ENCODE data around the gene TMEM38B. TPM values are rescaled to one million over a fixed set of nuclear protein-coding genes. Genes with fewer than 3 reads are reported as not detected.

TMEM38B gene
- polyA plus RNA-seq, 1 donor from 2014 or later, result 30.9 TPM

DNA sequence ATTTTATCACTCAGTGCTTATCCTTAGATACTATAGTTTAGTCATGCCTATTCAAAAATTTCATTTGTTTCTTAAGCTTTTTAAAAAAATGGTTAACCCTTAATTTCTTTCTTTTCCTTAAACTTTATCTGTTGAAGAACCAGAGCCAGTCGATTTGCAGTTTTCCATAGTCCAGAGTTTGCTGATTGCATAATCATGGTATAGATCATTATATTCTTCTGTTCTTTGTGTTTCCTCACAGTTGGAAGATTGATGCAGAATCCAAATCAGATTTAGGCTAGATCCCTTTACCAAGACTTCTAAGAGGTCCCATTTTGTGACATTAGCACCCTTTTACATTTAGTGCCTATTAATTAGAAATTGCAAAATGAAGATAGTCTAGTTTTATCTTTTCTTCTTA is 18.0 kb downstream of the TMEM38B start:
- no peak overlapping the region for H3K4me3 ChIP-seq (ENCODE audit: low read length)
- no peak overlapping the region for H3K4me2 ChIP-seq (ENCODE audit: low read length)
- H3K36me3 ChIP-seq (ENCODE audit: insufficient read depth, low read length), result no peaks in the 10 kb centered on the region
- H3K79me2 ChIP-seq (replicated peaks; ENCODE audit: insufficient read depth, low read length), result no peaks in the 10 kb centered on the region
- TF ChIP-seq, protein P1, sequence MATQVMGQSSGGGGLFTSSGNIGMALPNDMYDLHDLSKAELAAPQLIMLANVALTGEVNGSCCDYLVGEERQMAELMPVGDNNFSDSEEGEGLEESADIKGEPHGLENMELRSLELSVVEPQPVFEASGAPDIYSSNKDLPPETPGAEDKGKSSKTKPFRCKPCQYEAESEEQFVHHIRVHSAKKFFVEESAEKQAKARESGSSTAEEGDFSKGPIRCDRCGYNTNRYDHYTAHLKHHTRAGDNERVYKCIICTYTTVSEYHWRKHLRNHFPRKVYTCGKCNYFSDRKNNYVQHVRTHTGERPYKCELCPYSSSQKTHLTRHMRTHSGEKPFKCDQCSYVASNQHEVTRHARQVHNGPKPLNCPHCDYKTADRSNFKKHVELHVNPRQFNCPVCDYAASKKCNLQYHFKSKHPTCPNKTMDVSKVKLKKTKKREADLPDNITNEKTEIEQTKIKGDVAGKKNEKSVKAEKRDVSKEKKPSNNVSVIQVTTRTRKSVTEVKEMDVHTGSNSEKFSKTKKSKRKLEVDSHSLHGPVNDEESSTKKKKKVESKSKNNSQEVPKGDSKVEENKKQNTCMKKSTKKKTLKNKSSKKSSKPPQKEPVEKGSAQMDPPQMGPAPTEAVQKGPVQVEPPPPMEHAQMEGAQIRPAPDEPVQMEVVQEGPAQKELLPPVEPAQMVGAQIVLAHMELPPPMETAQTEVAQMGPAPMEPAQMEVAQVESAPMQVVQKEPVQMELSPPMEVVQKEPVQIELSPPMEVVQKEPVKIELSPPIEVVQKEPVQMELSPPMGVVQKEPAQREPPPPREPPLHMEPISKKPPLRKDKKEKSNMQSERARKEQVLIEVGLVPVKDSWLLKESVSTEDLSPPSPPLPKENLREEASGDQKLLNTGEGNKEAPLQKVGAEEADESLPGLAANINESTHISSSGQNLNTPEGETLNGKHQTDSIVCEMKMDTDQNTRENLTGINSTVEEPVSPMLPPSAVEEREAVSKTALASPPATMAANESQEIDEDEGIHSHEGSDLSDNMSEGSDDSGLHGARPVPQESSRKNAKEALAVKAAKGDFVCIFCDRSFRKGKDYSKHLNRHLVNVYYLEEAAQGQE (IDR thresholded peaks at IDR 0.05; ENCODE audit: borderline replicate concordance), result no peak
- TF ChIP-seq SMC3 (conservative IDR thresholded peaks at IDR 0.05; ENCODE audit: poor library complexity), result no peak
- TF ChIP-seq TAF1 (IDR thresholded peaks at IDR 0.05; ENCODE audit: low read depth), result no peak
- no peak for TF ChIP-seq MXI1 (conservative IDR thresholded peaks at IDR 0.05; ENCODE audit: poor library complexity, severe bottlenecking)
- TF ChIP-seq POLR2AphosphoS5 (IDR thresholded peaks at IDR 0.05), result no peak
- no peak for TF ChIP-seq RAD21 (conservative IDR thresholded peaks at IDR 0.05)
- H3K9me2 ChIP-seq (ENCODE audit: insufficient read depth, low read length), result no peaks in the 10 kb centered on the region
- no peaks in the 10 kb centered on the region for H3K9me3 ChIP-seq (ENCODE audit: low read length)
- H3F3A ChIP-seq (ENCODE audit: insufficient read depth, low read length, poor library complexity, severe bottlenecking), result no peaks in the 10 kb centered on the region
- H3K9ac ChIP-seq (ENCODE audit: low read length), result no peak overlapping the region
- no peaks in the 10 kb centered on the region for H4K20me1 ChIP-seq (ENCODE audit: insufficient read depth)
- H3K27me3 ChIP-seq (ENCODE audit: insufficient read depth, low read depth, low read length), result no peaks in the 10 kb centered on the region
- no peak overlapping the region for H3K27ac ChIP-seq (ENCODE audit: low read length)
- no peak overlapping the region for H2AFZ ChIP-seq (ENCODE audit: low read depth, low read length)

DNA sequence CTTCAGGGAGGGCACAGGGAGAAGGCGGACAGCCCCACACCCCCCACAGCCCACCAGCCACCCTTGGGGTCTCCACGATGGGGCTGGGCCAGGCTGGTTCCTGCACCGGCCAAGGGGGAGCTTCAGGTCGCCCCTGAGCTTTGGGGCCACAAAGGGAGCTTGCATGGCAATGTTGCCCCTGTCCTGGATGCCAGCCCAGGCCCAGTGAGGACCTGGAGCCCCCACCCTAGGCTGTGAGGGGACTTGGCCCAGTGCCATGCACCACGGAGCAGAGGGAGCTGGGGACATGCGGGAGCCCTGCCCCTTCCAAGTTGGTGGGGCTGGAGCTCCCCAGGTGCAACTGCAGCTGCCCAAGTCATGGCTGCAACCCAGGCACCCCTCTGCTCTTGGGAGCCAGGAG is 18.4 kb downstream of the TMEM38B start:
- H3K79me2 ChIP-seq (replicated peaks; ENCODE audit: insufficient read depth, low read length), result no peaks in the 10 kb centered on the region
- H3K9me3 ChIP-seq (ENCODE audit: low read length), result no peaks in the 10 kb centered on the region
- no peak overlapping the region for H3K4me3 ChIP-seq (ENCODE audit: low read length)
- H3K36me3 ChIP-seq (ENCODE audit: insufficient read depth, low read length), result no peaks in the 10 kb centered on the region
- H3K9ac ChIP-seq (ENCODE audit: low read length), result no peak overlapping the region
- TF ChIP-seq POLR2AphosphoS5 (IDR thresholded peaks at IDR 0.05), result no peak
- TF ChIP-seq, protein P1 (IDR thresholded peaks at IDR 0.05; ENCODE audit: borderline replicate concordance), result no peak
- TF ChIP-seq, protein P2, sequence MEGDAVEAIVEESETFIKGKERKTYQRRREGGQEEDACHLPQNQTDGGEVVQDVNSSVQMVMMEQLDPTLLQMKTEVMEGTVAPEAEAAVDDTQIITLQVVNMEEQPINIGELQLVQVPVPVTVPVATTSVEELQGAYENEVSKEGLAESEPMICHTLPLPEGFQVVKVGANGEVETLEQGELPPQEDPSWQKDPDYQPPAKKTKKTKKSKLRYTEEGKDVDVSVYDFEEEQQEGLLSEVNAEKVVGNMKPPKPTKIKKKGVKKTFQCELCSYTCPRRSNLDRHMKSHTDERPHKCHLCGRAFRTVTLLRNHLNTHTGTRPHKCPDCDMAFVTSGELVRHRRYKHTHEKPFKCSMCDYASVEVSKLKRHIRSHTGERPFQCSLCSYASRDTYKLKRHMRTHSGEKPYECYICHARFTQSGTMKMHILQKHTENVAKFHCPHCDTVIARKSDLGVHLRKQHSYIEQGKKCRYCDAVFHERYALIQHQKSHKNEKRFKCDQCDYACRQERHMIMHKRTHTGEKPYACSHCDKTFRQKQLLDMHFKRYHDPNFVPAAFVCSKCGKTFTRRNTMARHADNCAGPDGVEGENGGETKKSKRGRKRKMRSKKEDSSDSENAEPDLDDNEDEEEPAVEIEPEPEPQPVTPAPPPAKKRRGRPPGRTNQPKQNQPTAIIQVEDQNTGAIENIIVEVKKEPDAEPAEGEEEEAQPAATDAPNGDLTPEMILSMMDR (IDR thresholded peaks at IDR 0.05; ENCODE audit: poor library complexity, severe bottlenecking), result no peak
- no peak for TF ChIP-seq SMC3 (conservative IDR thresholded peaks at IDR 0.05; ENCODE audit: poor library complexity)
- TF ChIP-seq RAD21 (conservative IDR thresholded peaks at IDR 0.05), result no peak
- TF ChIP-seq EP300 (conservative IDR thresholded peaks at IDR 0.05; ENCODE audit: poor library complexity, severe bottlenecking), result no peak
- TF ChIP-seq EZH2 (IDR thresholded peaks at IDR 0.05; ENCODE audit: borderline replicate concordance, insufficient read depth, low read length, poor library complexity, severe bottlenecking), result no peak
- TF ChIP-seq TAF1 (IDR thresholded peaks at IDR 0.05; ENCODE audit: low read depth), result no peak
- no peak for TF ChIP-seq MXI1 (conservative IDR thresholded peaks at IDR 0.05; ENCODE audit: poor library complexity, severe bottlenecking)
- no peak overlapping the region for H3K27ac ChIP-seq (ENCODE audit: low read length)
- no peaks in the 10 kb centered on the region for H3K27me3 ChIP-seq (ENCODE audit: insufficient read depth, low read depth, low read length)
- no peaks in the 10 kb centered on the region for H3F3A ChIP-seq (ENCODE audit: insufficient read depth, low read length, poor library complexity, severe bottlenecking)
- no peaks in the 10 kb centered on the region for H4K20me1 ChIP-seq (ENCODE audit: insufficient read depth)
- H2AFZ ChIP-seq (ENCODE audit: low read depth, low read length), result no peak overlapping the region
- H3K4me2 ChIP-seq (ENCODE audit: low read length), result no peak overlapping the region
- no peaks in the 10 kb centered on the region for H3K9me2 ChIP-seq (ENCODE audit: insufficient read depth, low read length)

Data from neural cell (in vitro differentiated cells).